Smooth muscle cell (in vitro differentiated cells): Measurements from ENCODE around the gene COQ9. TPM values are rescaled to one million over a fixed set of nuclear protein-coding genes. Genes with fewer than 3 reads are reported as not detected.

Source experiments
- DNase-seq: peaks from one replicate; lab custom pipeline; 2025; ENCODE audit not compliant: unreplicated experiment; lab: John Stamatoyannopoulos, UW
- H2AFZ ChIP-seq: fragments of 200-600 bp; sonication (generic); 2 replicates; pipeline ENCODE4 v1.6.0; 2016; ENCODE audit warnings: antibody characterized with exemption, low read depth, mild to moderate bottlenecking
- H3F3A ChIP-seq: fragments of 200-600 bp; sonication (generic); 2 replicates; pipeline ENCODE4 v1.6.0; 2017; ENCODE audit warnings: antibody characterized with exemption, low read depth
- H3K27ac ChIP-seq: fragments of 200-600 bp; sonication (generic); 2 replicates; pipeline ENCODE4 v1.5.1; 2016; ENCODE audit warnings: low read depth, mild to moderate bottlenecking
- H3K27me3 ChIP-seq: fragments of 200-600 bp; sonication (generic); 2 replicates; pipeline ENCODE4 v1.6.1; 2016; ENCODE audit warnings: low read depth, mild to moderate bottlenecking
- H3K36me3 ChIP-seq: fragments of 200-600 bp; sonication (generic); 2 replicates; pipeline ENCODE4 v1.5.1; 2016; ENCODE audit warnings: low read depth
- H3K4me1 ChIP-seq: fragments of 200-600 bp; sonication (generic); 2 replicates; pipeline ENCODE4 v1.5.1; 2016; ENCODE audit warnings: low read depth
- H3K4me2 ChIP-seq: fragments of 200-600 bp; sonication (generic); 2 replicates; pipeline ENCODE4 v1.6.0; 2016; ENCODE audit warnings: mild to moderate bottlenecking
- H3K4me3 ChIP-seq: fragments of 200-600 bp; sonication (generic); 2 replicates; pipeline ENCODE4 v1.5.1; 2016; ENCODE audit warnings: mild to moderate bottlenecking
- H3K79me2 ChIP-seq: fragments of 200-600 bp; sonication (generic); 2 replicates; pipeline ENCODE4 v1.6.0; 2016; ENCODE audit warnings: low read depth, mild to moderate bottlenecking
- H3K9ac ChIP-seq: fragments of 200-600 bp; sonication (generic); 2 replicates; pipeline ENCODE4 v1.6.0; 2016; ENCODE audit warnings: low read depth
- H3K9me3 ChIP-seq: fragments of 200-600 bp; sonication (generic); replicated peaks from 2 replicates; pipeline ENCODE4 v1.5.1; 2016; ENCODE audit warnings: low read depth
- H4K20me1 ChIP-seq: fragments of 200-600 bp; sonication (generic); 2 replicates; pipeline ENCODE4 v1.6.0; 2016; ENCODE audit warnings: low read depth
- WGBS: methylation state at CpG from one replicate; pipeline ENCODE4 v1.1.7; 2016; ENCODE audit warnings: low lambda C conversion rate; 5-methylcytosine and 5-hydroxymethylcytosine counted together
- polyA plus RNA-seq: library from polyadenylated mRNA; unstranded; fragments of >200 nt; fragmentation: Nextera tagmentation; extraction: Ambion mirVana; gene quantifications from 2 replicates; pipeline ENCODE4 v1.2.1, GENCODE V29; 2016
- total RNA-seq: library from RNA; depleted of rRNA; stranded (reverse); fragments of >200 nt; gene quantifications from 2 replicates; pipeline ENCODE4 v1.2.3, GENCODE V29; 2014
- TF ChIP-seq, protein P1 (sequence below): fragments of 200-600 bp; sonication (generic); IDR thresholded peaks from 2 replicates; pipeline ENCODE4 v1.5.1; 2017; ENCODE audit warnings: borderline replicate concordance, mild to moderate bottlenecking, antibody characterized with exemption; ENCODE audit not compliant: insufficient read depth, poor library complexity, severe bottlenecking

COQ9 gene
- total and polyA plus RNA-seq, 2 experiments from 2014 or later, result 34.7 to 62.1 TPM

DNA sequence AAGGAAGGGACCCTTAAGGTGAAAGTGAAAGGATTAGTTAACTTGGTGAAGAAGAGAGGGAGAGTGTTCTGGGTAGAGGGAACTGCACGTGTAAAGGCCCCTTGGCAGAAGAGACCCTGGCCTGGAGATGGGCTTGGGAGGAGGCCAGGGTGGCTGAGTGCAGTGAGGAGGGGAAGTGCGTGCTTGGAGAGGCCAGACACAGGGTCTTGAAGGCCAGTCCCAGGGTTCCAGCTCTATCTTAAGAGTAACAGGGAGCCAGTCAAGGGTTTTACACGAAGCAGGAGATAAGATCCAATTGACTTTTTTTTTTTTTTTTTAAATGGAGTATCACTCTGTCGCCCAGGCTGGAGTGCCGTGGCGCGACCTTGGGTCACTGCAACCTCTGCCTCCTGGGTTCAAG lies 54.2 kb downstream of the COQ9 start:
- H3K79me2 ChIP-seq, result no peaks in the 10 kb centered on the region
- H3K27ac ChIP-seq, result no peak overlapping the region
- no peak overlapping the region for H2AFZ ChIP-seq
- 43% methylated on average over 7 of the region's 7 CpGs for WGBS
- no peak overlapping the region for H3K9ac ChIP-seq
- no peaks in the 10 kb centered on the region for H3K9me3 ChIP-seq
- H3F3A ChIP-seq, result no peaks in the 10 kb centered on the region
- no peak for DNase-seq
- no peaks in the 10 kb centered on the region for H3K27me3 ChIP-seq
- H3K4me3 ChIP-seq, result no peak overlapping the region
- no peaks in the 10 kb centered on the region for H4K20me1 ChIP-seq
- no peaks in the 10 kb centered on the region for H3K36me3 ChIP-seq
- no peak overlapping the region for H3K4me2 ChIP-seq
- H3K4me1 ChIP-seq, result no peaks in the 10 kb centered on the region
- TF ChIP-seq, protein P1, sequence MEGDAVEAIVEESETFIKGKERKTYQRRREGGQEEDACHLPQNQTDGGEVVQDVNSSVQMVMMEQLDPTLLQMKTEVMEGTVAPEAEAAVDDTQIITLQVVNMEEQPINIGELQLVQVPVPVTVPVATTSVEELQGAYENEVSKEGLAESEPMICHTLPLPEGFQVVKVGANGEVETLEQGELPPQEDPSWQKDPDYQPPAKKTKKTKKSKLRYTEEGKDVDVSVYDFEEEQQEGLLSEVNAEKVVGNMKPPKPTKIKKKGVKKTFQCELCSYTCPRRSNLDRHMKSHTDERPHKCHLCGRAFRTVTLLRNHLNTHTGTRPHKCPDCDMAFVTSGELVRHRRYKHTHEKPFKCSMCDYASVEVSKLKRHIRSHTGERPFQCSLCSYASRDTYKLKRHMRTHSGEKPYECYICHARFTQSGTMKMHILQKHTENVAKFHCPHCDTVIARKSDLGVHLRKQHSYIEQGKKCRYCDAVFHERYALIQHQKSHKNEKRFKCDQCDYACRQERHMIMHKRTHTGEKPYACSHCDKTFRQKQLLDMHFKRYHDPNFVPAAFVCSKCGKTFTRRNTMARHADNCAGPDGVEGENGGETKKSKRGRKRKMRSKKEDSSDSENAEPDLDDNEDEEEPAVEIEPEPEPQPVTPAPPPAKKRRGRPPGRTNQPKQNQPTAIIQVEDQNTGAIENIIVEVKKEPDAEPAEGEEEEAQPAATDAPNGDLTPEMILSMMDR, result no peak

DNA sequence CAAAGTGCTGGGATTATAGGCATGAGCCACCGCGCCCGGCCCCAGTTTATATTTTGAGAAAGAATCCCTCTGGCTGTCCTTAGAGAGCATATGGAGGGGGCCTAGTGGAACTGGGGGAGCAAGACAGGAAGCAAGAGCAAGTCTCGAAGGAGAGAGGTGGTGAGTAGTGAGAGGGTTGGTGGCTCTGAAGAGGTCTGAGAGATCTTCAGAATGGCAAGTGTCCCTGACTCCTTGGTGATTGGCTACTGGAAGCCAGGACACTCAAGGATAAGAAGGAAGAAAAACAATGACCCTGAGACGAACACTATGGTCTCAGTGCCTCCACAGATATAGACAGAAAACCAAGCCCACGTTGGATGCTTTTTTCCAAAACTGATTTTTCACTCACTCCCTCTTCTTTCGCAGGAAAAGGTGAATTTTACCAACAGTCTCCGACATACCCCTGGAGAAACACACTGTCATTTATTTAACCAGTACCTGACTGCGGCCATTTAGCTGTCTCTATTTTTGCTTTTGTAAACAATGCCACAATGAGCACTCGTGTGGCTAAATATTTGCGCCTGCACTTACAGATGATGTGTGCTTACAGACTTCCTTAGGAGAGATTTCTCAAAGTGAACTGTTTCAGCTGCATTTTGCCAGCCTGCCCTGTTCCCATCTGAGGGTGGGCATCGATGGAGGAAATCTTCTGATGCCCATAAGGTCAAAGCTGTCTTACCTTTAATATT lies 54.9 kb downstream of the COQ9 start:
- TF ChIP-seq, protein P1, result no peak
- H3K4me2 ChIP-seq, result no peak overlapping the region
- DNase-seq, result no peak
- H3F3A ChIP-seq, result no peaks in the 10 kb centered on the region
- H3K27ac ChIP-seq, result no peak overlapping the region
- H2AFZ ChIP-seq, result no peak overlapping the region
- peaks cover under 1% of the 10 kb centered on the region for H3K4me1 ChIP-seq
- no peak overlapping the region for H3K9ac ChIP-seq
- no peaks in the 10 kb centered on the region for H3K36me3 ChIP-seq
- no peaks in the 10 kb centered on the region for H4K20me1 ChIP-seq
- H3K9me3 ChIP-seq, result no peaks in the 10 kb centered on the region
- WGBS, result 84% methylated on average over 12 of the region's 12 CpGs
- no peak overlapping the region for H3K4me3 ChIP-seq
- no peaks in the 10 kb centered on the region for H3K27me3 ChIP-seq
- no peaks in the 10 kb centered on the region for H3K79me2 ChIP-seq

DNA sequence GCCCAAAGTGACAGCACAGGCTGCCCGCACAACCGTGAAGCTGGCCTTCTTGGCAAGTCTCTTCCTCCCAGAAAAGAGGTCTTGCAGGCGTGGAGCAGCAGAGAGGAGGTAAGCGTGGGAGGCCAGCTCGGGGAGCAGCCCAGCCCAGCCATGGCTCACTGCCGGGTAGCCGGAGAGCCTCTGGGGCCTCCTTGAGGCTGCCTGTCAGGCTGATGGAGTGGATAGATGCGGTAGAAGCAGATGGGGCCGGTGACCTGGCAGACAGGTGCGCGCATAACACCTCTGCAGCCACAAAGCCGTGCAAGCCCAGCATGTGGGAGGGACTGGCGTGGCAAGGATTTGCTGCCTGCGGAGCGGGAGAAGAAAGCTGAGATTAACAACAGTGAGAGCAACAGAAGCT lies 56.1 kb downstream of the COQ9 start:
- no peaks in the 10 kb centered on the region for H3K79me2 ChIP-seq
- H3K4me3 ChIP-seq, result no peak overlapping the region
- H4K20me1 ChIP-seq, result no peaks in the 10 kb centered on the region
- H3K4me1 ChIP-seq, result peaks cover 9% of the 10 kb centered on the region
- no peaks in the 10 kb centered on the region for H3K36me3 ChIP-seq
- H3K27me3 ChIP-seq, result no peaks in the 10 kb centered on the region
- H2AFZ ChIP-seq, result no peak overlapping the region
- H3F3A ChIP-seq, result no peaks in the 10 kb centered on the region
- DNase-seq, result no peak
- H3K9ac ChIP-seq, result no peak overlapping the region
- H3K27ac ChIP-seq, result no peak overlapping the region
- TF ChIP-seq, protein P1, result no peak
- no peak overlapping the region for H3K4me2 ChIP-seq
- WGBS, result 61% methylated on average over 15 of the region's 15 CpGs
- no peaks in the 10 kb centered on the region for H3K9me3 ChIP-seq

DNA sequence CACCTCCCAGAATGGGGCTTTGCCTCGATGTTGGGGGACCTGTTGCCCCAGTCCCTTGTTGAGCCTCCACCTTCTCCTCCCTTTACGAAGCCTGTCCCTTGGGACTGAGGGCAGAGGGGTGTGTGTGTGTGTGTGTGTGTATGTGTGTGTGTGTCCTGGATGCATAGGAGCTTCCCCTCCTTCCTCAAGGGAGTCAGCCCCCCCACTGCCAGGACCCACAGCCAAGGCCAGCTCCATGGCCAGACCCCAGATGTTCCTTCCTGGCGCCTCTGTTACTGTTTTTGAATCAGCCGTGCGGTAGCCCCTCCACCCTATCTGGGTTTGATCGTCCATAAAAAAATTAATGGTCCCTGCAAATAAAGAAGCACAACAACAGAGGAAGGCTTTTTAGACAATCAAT lies 56.7 kb downstream of the COQ9 start:
- H3K27ac ChIP-seq, result no peak overlapping the region
- no peaks in the 10 kb centered on the region for H3K27me3 ChIP-seq
- H3K4me1 ChIP-seq, result peaks cover 9% of the 10 kb centered on the region
- no peaks in the 10 kb centered on the region for H4K20me1 ChIP-seq
- H3F3A ChIP-seq, result no peaks in the 10 kb centered on the region
- H2AFZ ChIP-seq, result no peak overlapping the region
- TF ChIP-seq, protein P1, result no peak
- WGBS, result 88% methylated on average over 6 of the region's 6 CpGs
- no peak overlapping the region for H3K4me2 ChIP-seq
- no peaks in the 10 kb centered on the region for H3K79me2 ChIP-seq
- H3K36me3 ChIP-seq, result no peaks in the 10 kb centered on the region
- H3K9ac ChIP-seq, result no peak overlapping the region
- no peak for DNase-seq
- no peaks in the 10 kb centered on the region for H3K9me3 ChIP-seq
- H3K4me3 ChIP-seq, result no peak overlapping the region
